ENCODE data around the gene P3R3URF.

DNA sequence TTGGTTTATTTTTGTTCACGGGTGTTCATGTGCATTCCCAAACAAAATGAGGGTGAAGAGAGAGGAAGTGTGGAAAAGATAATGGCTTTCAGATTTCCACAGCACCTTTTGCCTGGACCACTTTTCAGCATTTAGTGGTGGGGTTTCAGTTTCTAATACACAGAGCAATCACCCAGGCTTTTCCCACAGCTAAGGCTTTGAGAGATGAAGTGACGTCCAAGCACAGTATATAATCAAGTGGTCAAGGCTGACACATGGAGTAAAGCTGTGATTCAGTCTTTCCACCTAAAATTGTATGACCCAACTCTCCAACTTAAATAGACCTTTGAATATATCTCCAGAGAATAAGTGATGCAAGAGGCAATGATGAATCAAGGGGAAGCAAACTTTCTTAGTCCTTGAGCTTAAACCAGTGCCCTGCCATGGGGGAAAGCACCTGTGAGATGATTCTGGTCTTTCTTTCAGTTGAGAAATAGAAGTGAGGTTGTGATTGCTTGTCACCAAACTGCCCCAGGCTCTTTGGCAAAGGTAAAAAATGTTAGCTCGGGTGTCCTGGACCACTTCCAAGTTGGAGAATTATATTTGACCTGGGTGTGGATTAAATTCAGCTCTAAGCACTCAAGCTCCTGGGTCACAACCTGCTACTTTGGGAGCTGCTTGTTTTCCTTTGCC is 41.5 kb downstream of the P3R3URF start:
- TF ChIP-seq TCF7L2 (IDR thresholded peaks at IDR 0.05; ENCODE audit: borderline replicate concordance, extremely low read depth, insufficient read depth, insufficient read length) = no peak
- TF ChIP-seq CTCF (IDR thresholded peaks at IDR 0.05 in 2 of 3, conservative IDR thresholded peaks at IDR 0.05 in 1 of 3; ENCODE audit: borderline replicate concordance in 1 of 3, insufficient read depth in 1 of 3, low read depth in 2 of 3, low read length in 2 of 3) = no peak
- TF ChIP-seq FOSL1 (IDR thresholded peaks at IDR 0.05; ENCODE audit: low read depth) = no peak
- no peak for TF ChIP-seq POLR2AphosphoS5 (IDR thresholded peaks at IDR 0.05; ENCODE audit: low read depth, low read length)
- TF ChIP-seq SIN3A (IDR thresholded peaks at IDR 0.05; ENCODE audit: low read depth) = no peak
- TF ChIP-seq POLR2A (IDR thresholded peaks at IDR 0.05; ENCODE audit: borderline replicate concordance, extremely low read depth, insufficient read depth, insufficient read length) = no peak
- no peak for TF ChIP-seq RAD21 (IDR thresholded peaks at IDR 0.05; ENCODE audit: low read depth)
- no peak for TF ChIP-seq ZNF274 (IDR thresholded peaks at IDR 0.05; ENCODE audit: low read depth, low read length)
- TF ChIP-seq, protein P1, sequence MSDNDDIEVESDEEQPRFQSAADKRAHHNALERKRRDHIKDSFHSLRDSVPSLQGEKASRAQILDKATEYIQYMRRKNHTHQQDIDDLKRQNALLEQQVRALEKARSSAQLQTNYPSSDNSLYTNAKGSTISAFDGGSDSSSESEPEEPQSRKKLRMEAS (IDR thresholded peaks at IDR 0.05) = no peak
- no peak for TF ChIP-seq YY1 (IDR thresholded peaks at IDR 0.05; ENCODE audit: extremely low read depth, insufficient replicate concordance, low read depth, low read length)
- no peak for TF ChIP-seq JUND (IDR thresholded peaks at IDR 0.05)
- TF ChIP-seq, protein P2, sequence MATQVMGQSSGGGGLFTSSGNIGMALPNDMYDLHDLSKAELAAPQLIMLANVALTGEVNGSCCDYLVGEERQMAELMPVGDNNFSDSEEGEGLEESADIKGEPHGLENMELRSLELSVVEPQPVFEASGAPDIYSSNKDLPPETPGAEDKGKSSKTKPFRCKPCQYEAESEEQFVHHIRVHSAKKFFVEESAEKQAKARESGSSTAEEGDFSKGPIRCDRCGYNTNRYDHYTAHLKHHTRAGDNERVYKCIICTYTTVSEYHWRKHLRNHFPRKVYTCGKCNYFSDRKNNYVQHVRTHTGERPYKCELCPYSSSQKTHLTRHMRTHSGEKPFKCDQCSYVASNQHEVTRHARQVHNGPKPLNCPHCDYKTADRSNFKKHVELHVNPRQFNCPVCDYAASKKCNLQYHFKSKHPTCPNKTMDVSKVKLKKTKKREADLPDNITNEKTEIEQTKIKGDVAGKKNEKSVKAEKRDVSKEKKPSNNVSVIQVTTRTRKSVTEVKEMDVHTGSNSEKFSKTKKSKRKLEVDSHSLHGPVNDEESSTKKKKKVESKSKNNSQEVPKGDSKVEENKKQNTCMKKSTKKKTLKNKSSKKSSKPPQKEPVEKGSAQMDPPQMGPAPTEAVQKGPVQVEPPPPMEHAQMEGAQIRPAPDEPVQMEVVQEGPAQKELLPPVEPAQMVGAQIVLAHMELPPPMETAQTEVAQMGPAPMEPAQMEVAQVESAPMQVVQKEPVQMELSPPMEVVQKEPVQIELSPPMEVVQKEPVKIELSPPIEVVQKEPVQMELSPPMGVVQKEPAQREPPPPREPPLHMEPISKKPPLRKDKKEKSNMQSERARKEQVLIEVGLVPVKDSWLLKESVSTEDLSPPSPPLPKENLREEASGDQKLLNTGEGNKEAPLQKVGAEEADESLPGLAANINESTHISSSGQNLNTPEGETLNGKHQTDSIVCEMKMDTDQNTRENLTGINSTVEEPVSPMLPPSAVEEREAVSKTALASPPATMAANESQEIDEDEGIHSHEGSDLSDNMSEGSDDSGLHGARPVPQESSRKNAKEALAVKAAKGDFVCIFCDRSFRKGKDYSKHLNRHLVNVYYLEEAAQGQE (IDR thresholded peaks at IDR 0.05; ENCODE audit: low read depth) = no peak
